ENCODE results near the gene TCEA3.

- TF ChIP-seq, protein P1, sequence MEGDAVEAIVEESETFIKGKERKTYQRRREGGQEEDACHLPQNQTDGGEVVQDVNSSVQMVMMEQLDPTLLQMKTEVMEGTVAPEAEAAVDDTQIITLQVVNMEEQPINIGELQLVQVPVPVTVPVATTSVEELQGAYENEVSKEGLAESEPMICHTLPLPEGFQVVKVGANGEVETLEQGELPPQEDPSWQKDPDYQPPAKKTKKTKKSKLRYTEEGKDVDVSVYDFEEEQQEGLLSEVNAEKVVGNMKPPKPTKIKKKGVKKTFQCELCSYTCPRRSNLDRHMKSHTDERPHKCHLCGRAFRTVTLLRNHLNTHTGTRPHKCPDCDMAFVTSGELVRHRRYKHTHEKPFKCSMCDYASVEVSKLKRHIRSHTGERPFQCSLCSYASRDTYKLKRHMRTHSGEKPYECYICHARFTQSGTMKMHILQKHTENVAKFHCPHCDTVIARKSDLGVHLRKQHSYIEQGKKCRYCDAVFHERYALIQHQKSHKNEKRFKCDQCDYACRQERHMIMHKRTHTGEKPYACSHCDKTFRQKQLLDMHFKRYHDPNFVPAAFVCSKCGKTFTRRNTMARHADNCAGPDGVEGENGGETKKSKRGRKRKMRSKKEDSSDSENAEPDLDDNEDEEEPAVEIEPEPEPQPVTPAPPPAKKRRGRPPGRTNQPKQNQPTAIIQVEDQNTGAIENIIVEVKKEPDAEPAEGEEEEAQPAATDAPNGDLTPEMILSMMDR (IDR thresholded peaks at IDR 0.05), result peak; percentile 83 to 98 (median 97)
- peak in 1 of 2 donors; percentile 48 for TF ChIP-seq POLR2A (IDR thresholded peaks at IDR 0.05)
These were observed 20.6 kb downstream of the TCEA3 start for GRCh38 chr1:23403735-23404486.
